CD8-positive, alpha-beta memory T cell (primary cell): Measurements from ENCODE around the gene CFAP53. TPM values are rescaled to one million over a fixed set of nuclear protein-coding genes. Genes with fewer than 3 reads are reported as not detected.

Experiments
- CTCF ChIA-PET: fragments of 350-600 bp; sonication (Branson Sonifier 250); formaldehyde crosslinking; loops from one replicate; lab custom pipeline; 2021; ENCODE audit warnings: antibody characterized with exemption; lab: Charles Lee
- POLR2A ChIA-PET: fragments of 350-600 bp; sonication (Branson Sonifier 250); formaldehyde crosslinking; loops from one replicate; lab custom pipeline; 2021; ENCODE audit warnings: antibody characterized with exemption; lab: Charles Lee
- DNase-seq, 5 donors: peaks; one replicate each; pipeline versions ENCODE4 v3.0.0 to v3.0.0-alpha.2; 2020 to 2022; ENCODE audit warnings: mixed read lengths in 1 of 5
- H3K27ac ChIP-seq: one replicate; pipeline ENCODE4 v1.7.0; 2013; ENCODE audit warnings: low read depth, mild to moderate bottlenecking, low read length, moderate library complexity
- H3K27me3 ChIP-seq: 2 replicates; pipeline ENCODE4 v1.7.0; 2013; ENCODE audit warnings: low read length, mild to moderate bottlenecking; ENCODE audit not compliant: insufficient read depth, poor library complexity, severe bottlenecking
- H3K36me3 ChIP-seq: 2 replicates; pipeline ENCODE4 v1.7.0; 2013; ENCODE audit warnings: mild to moderate bottlenecking, low read length, moderate library complexity; ENCODE audit not compliant: insufficient read depth
- H3K4me1 ChIP-seq: 2 replicates; pipeline ENCODE4 v1.7.0; 2013; ENCODE audit warnings: mild to moderate bottlenecking, low read length, moderate library complexity; ENCODE audit not compliant: insufficient read depth
- H3K4me3 ChIP-seq: 2 replicates; pipeline ENCODE4 v1.7.0; 2013; ENCODE audit warnings: mild to moderate bottlenecking, low read length
- H3K9me3 ChIP-seq: 2 replicates; pipeline ENCODE4 v1.7.0; 2013; ENCODE audit warnings: mild to moderate bottlenecking, low read length
- H3K27ac Mint-ChIP-seq, 8 donors: one replicate each; pipeline ENCODE4 v1.8.0; 2020 to 2021; ENCODE audit warnings: mixed read lengths in 8 of 8, mild to moderate bottlenecking in 6 of 8, inconsistent platforms in 3 of 8, moderate library complexity in 3 of 8
- H3K27me3 Mint-ChIP-seq, 2 donors: one replicate each; pipeline ENCODE4 v1.8.0; 2020 to 2021; ENCODE audit warnings: mixed read lengths in 2 of 2, mild to moderate bottlenecking in 1 of 2, moderate library complexity in 1 of 2
- H3K36me3 Mint-ChIP-seq, 3 donors: one replicate each; pipeline ENCODE4 v1.8.0; 2020 to 2021; ENCODE audit warnings: mixed read lengths in 3 of 3, inconsistent platforms in 1 of 3, mild to moderate bottlenecking in 1 of 3
- H3K4me1 Mint-ChIP-seq, 3 donors: one replicate each; pipeline ENCODE4 v1.8.0; 2020 to 2021; ENCODE audit warnings: mixed read lengths in 3 of 3, inconsistent platforms in 1 of 3, mild to moderate bottlenecking in 1 of 3
- H3K4me3 Mint-ChIP-seq, 7 donors: one replicate each; pipeline ENCODE4 v1.8.0; 2020 to 2021; ENCODE audit warnings: mixed read lengths in 7 of 7, mild to moderate bottlenecking in 6 of 7, moderate library complexity in 4 of 7, inconsistent platforms in 2 of 7
- H3K9me3 Mint-ChIP-seq, 5 donors: one replicate each; pipeline ENCODE4 v1.8.0; 2020 to 2022; ENCODE audit warnings: mixed read lengths in 5 of 5, mild to moderate bottlenecking in 3 of 5, moderate library complexity in 2 of 5, inconsistent platforms in 1 of 5
- polyA plus RNA-seq: library from polyadenylated mRNA; unstranded; fragments of 300-500 nt; fragmentation: Illumina TruSeq; gene quantifications from one replicate; pipeline ENCODE4 v1.2.3, GENCODE V29; 2021
- total RNA-seq, 2 experiments: library from RNA; stranded (reverse); gene quantifications; one replicate each; pipeline ENCODE4 v1.2.3, GENCODE V29; 2021

CFAP53 gene
- total and polyA plus RNA-seq, 3 experiments from 2014 or later = 0.49 to 0.53 TPM; not detected in 1

DNA sequence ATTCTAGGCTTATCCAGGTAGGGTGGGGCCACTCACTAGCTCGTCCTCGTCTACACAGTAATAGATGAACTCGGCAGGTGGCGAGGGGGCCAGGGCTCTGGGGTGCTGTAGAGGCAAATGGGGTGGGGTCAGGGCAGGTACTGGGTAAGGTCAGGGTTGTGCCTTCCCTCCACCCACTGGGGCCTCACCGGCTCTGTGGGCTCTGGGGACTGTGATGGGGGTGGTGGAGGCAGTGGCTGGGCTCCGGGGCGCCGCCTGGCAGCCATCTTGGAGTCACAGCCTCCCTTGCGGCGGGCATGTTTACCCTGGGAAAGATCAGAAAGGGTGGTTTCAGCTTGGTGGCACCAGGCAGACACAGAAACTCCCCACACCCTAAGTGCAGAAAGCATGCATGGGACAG lies 8.6 kb upstream of the CFAP53 start:
- H3K4me1 ChIP-seq = peaks cover 14% of the 10 kb centered on the region
- ChIA-PET CTCF (interaction anchor here (1.2 kb wide), 1 partner anchor 82 kb away, joined by 3 read pairs; no protein-coding TSS in a partner anchor), POLR2A (no interaction called here)
- Mint-ChIP-seq H3K4me3 (no peak overlapping the region), H3K9me3 (no peaks in the 10 kb centered on the region), H3K36me3 (peaks cover 8 to 84% (median 30%) of the 10 kb centered on the region in 3 donors), H3K27me3 (no peaks in the 10 kb centered on the region), H3K4me1 (peaks cover 13 to 17% (median 17%) of the 10 kb centered on the region in 3 donors), H3K27ac (peak overlapping the region in 1 of 8 donors; percentile 65)
- no peak overlapping the region for H3K27ac ChIP-seq
- no peaks in the 10 kb centered on the region for H3K27me3 ChIP-seq
- no peak overlapping the region for H3K4me3 ChIP-seq
- DNase-seq = no peak
- H3K36me3 ChIP-seq = peaks cover 59% of the 10 kb centered on the region
- H3K9me3 ChIP-seq = no peaks in the 10 kb centered on the region

DNA sequence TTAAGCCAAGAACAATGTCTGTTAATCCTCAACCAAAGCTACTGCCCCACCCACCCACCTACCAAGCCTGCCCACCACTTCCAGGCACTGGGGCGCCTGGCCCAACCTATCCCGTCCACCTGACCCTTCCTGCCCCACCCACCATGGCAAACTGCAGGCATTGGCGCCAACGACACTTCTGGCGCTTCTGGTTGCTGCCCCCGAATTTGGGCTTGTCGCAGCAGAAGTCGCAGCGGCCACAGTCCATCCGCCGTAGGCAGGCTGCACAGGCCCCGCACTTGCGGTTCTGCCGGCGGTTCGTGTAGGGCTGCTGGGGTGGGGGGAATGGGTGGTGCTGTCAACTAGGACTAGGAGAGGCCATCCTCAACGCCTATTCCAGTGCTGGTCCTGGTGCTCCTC lies 7.7 kb upstream of the CFAP53 start:
- no peaks in the 10 kb centered on the region for H3K9me3 ChIP-seq
- peaks cover 6% of the 10 kb centered on the region for H3K4me1 ChIP-seq
- H3K27me3 Mint-ChIP-seq = peaks cover 0 to 1% of the 10 kb centered on the region in 2 donors
- no peaks in the 10 kb centered on the region for H3K27me3 ChIP-seq
- H3K27ac ChIP-seq = no peak overlapping the region
- CTCF ChIA-PET = interaction anchor here (1.2 kb wide), 1 partner anchor 83 kb away, joined by 3 read pairs; no protein-coding TSS in a partner anchor
- peaks cover 59% of the 10 kb centered on the region for H3K36me3 ChIP-seq
- H3K4me1 Mint-ChIP-seq = peaks cover 6 to 11% (median 8%) of the 10 kb centered on the region in 3 donors
- no peaks in the 10 kb centered on the region for H3K9me3 Mint-ChIP-seq
- no peak overlapping the region for H3K4me3 ChIP-seq
- peaks cover 12 to 89% (median 33%) of the 10 kb centered on the region in 3 donors for H3K36me3 Mint-ChIP-seq
- POLR2A ChIA-PET = no interaction called here
- H3K27ac Mint-ChIP-seq = peak overlapping the region in 2 of 8 donors; percentile 3 to 72
- H3K4me3 Mint-ChIP-seq = no peak overlapping the region
- DNase-seq = no peak

DNA sequence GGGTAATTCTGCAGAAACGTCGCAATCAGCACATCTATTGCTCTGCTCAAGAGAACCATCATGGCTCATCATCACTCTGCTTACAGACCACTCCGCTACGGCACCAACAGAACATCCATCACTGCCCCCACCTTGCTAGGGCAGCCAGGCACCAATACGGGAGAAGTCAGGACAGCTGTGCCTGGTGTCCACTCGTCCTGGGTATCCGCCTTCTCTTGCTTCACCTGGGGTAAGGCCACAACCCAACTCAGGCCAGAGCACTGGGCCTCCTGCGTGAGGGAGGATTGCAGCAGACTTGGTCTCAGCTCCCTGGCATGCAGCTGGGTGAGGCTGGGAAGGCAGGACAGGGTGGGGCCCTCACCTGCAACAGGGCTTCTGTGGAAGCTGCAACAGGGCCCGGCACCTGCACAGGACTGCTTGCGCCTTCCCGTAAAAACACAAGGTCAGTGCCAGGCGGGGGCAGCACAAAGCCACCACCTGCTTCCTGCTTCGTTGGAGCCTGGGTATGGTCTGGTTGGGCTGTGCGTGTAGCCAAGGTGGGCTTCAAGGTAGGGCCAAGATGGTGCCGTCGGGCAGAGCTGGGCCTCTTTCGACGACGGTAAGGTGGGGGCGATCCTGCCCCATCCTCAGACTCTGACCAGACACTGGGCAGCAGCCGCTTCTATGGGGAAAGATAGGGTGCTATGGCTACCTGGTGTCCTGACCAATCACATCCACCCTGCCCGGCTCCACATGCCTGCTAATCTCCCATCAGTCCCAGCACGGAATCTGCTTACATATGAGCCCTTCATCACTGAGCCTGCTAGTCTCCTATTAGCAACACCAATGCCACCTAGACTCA lies 7.1 kb upstream of the CFAP53 start:
- CTCF ChIA-PET = interaction anchor here (1.1 to 1.2 kb wide), 3 partner anchors 8 to 84 kb away, joined by 3 read pairs; no protein-coding TSS in a partner anchor
- Histone ChIP-seq H3K4me1 (no peaks in the 10 kb centered on the region), H3K36me3 (peaks cover 59% of the 10 kb centered on the region), H3K9me3 (no peaks in the 10 kb centered on the region), H3K4me3 (no peak overlapping the region), H3K27me3 (no peaks in the 10 kb centered on the region), H3K27ac (no peak overlapping the region)
- Mint-ChIP-seq H3K27ac (peak overlapping the region in 2 of 8 donors; percentile 71 to 83), H3K4me3 (no peak overlapping the region), H3K9me3 (no peaks in the 10 kb centered on the region), H3K27me3 (peaks cover 0 to 1% of the 10 kb centered on the region in 2 donors), H3K4me1 (peaks cover 1 to 7% (median 5%) of the 10 kb centered on the region in 3 donors), H3K36me3 (peaks cover 13 to 86% (median 35%) of the 10 kb centered on the region in 3 donors)
- POLR2A ChIA-PET = no interaction called here
- DNase-seq = no peak

DNA sequence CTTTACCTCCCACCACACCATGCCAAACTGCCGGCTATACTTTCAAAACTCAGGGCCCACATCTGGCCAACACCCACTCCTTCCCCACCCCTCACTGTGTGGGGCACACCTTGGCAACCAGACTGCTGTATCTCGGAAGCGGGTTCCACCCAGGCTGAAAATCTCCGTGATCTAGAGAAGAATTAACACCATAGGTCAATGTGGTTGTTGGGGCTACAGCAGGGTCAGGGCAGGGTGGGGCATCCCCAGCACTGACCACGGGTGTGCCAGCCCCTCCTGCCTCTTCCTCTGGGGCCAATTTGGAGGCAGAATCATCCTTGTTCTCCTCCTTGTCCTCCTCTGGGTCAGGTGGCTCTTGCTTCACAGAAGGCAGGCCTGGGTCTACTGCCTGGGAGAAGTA lies 6.3 kb upstream of the CFAP53 start:
- Mint-ChIP-seq H3K27me3 (peaks cover 0 to 1% of the 10 kb centered on the region in 2 donors), H3K27ac (peak overlapping the region in 2 of 8 donors; percentile 32 to 43), H3K36me3 (peaks cover 13 to 81% (median 35%) of the 10 kb centered on the region in 3 donors), H3K9me3 (no peaks in the 10 kb centered on the region), H3K4me1 (peaks cover 3 to 10% (median 5%) of the 10 kb centered on the region in 3 donors), H3K4me3 (no peak overlapping the region)
- no peak for DNase-seq
- H3K36me3 ChIP-seq = peaks cover 59% of the 10 kb centered on the region
- POLR2A ChIA-PET = no interaction called here
- CTCF ChIA-PET = interaction anchor here (1.1 to 1.2 kb wide), 2 partner anchors 9 to 54 kb away, joined by 3 read pairs; no protein-coding TSS in a partner anchor
- no peak overlapping the region for H3K27ac ChIP-seq
- H3K27me3 ChIP-seq = no peaks in the 10 kb centered on the region
- H3K9me3 ChIP-seq = no peaks in the 10 kb centered on the region
- H3K4me1 ChIP-seq = peaks cover 5% of the 10 kb centered on the region
- no peak overlapping the region for H3K4me3 ChIP-seq

DNA sequence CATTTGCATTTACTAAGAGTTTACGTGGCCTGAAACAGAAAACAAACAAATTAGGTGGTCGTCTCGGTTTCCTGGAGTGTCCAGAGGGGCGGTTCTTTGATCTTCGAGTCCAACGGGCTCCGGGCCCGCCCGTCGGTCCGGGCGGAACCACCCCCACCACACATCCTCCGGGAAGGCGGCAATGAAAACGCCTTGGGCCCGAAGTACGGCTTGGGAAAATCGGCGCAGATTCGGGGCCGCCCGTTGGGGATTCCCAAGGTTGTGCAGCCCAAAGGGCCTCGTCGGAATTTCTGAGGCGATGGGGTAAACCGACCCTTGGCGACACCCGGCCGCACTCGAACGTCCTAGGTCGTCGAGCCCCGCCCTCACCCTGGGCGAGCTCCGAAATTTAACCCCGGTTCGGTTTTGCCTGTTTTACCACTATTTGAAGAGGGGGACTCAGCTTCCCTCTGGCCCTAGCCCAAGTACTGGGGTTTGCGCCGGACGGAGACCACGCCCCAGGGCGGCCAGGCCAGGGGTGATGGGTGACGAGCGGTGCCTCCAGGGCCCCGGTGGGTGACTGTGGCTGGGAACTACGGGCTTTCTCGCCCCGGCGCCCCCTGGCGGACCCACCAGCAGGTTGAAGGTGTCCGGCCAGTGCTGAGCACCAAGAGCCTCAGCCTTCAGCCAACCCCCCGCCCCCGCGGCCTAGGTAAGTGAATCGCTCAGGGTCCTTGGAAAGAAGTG lies 1.9 kb upstream of the CFAP53 start:
- Histone ChIP-seq H3K27me3 (no peaks in the 10 kb centered on the region), H3K4me3 (peak overlapping the region; percentile 44), H3K9me3 (no peaks in the 10 kb centered on the region), H3K4me1 (peaks cover 22% of the 10 kb centered on the region), H3K27ac (no peak overlapping the region), H3K36me3 (peaks cover 20% of the 10 kb centered on the region)
- peaks cover 0 to 1% of the 10 kb centered on the region in 2 donors for H3K27me3 Mint-ChIP-seq
- peaks cover 12 to 29% (median 24%) of the 10 kb centered on the region in 3 donors for H3K4me1 Mint-ChIP-seq
- H3K27ac Mint-ChIP-seq = peak overlapping the region in 5 of 8 donors; percentile 29 to 88 (median 64)
- no peaks in the 10 kb centered on the region for H3K9me3 Mint-ChIP-seq
- ChIA-PET CTCF (interaction anchor here (0.7 to 2.7 kb wide), 10 partner anchors 11 to 757 kb away, joined by 3 to 20 read pairs (median 4); partner anchors contain the start of gene MBD1), POLR2A (interaction anchor here (1.2 kb wide), 1 partner anchor 20 kb away, joined by 3 read pairs; no protein-coding TSS in a partner anchor)
- H3K4me3 Mint-ChIP-seq = peak overlapping the region; percentile 71 to 89 (median 80)
- DNase-seq = peak; percentile 66 to 83 (median 68)
- peaks cover 5 to 42% (median 11%) of the 10 kb centered on the region in 3 donors for H3K36me3 Mint-ChIP-seq

- Mint-ChIP-seq H3K4me3 (no peak overlapping the region), H3K4me1 (peaks cover 12 to 23% (median 23%) of the 10 kb centered on the region in 3 donors), H3K9me3 (no peaks in the 10 kb centered on the region), H3K27me3 (peaks cover 0 to 2% of the 10 kb centered on the region in 2 donors), H3K27ac (no peak overlapping the region), H3K36me3 (peaks cover 0 to 2% (median 0%) of the 10 kb centered on the region in 3 donors)
- no peak overlapping the region for H3K4me3 ChIP-seq
- peaks cover 22% of the 10 kb centered on the region for H3K4me1 ChIP-seq
- DNase-seq = no peak
- POLR2A ChIA-PET = no interaction called here
- no peak overlapping the region for H3K27ac ChIP-seq
- H3K36me3 ChIP-seq = no peaks in the 10 kb centered on the region
- no peaks in the 10 kb centered on the region for H3K9me3 ChIP-seq
- CTCF ChIA-PET = interaction anchor here (0.9 kb wide), 1 partner anchor 94 kb away, joined by 3 read pairs; no protein-coding TSS in a partner anchor
- H3K27me3 ChIP-seq = no peaks in the 10 kb centered on the region
Measured at GRCh38 chr18:50262977-50263376, 3.3 kb downstream of the CFAP53 start.

DNA sequence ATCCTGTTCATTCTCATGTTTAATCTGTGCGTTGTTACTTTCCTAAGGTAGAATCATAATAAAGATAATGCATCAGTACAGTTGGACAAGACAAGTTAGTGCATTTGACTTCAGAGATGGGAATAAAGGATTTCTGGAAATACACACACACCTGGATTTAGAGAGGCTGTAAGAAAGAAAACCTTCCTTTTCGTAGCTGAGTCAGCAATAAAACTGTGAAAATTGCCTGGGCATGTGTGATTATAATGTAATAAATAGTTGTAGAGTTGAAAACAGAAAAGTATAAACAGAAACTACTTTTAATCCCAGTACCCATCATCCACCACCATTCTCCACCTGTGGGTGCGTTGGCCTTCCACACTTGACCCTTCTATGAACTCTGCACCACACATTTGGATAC lies 15.4 kb downstream of the CFAP53 start:
- Mint-ChIP-seq H3K4me1 (no peaks in the 10 kb centered on the region), H3K27ac (no peak overlapping the region), H3K4me3 (no peak overlapping the region), H3K9me3 (no peaks in the 10 kb centered on the region), H3K36me3 (no peaks in the 10 kb centered on the region), H3K27me3 (peaks cover 2 to 5% of the 10 kb centered on the region in 2 donors)
- H3K27ac ChIP-seq = no peak overlapping the region
- H3K4me1 ChIP-seq = no peaks in the 10 kb centered on the region
- no peaks in the 10 kb centered on the region for H3K27me3 ChIP-seq
- H3K4me3 ChIP-seq = no peak overlapping the region
- ChIA-PET CTCF (no interaction called here), POLR2A (no interaction called here)
- no peaks in the 10 kb centered on the region for H3K36me3 ChIP-seq
- DNase-seq = no peak
- no peaks in the 10 kb centered on the region for H3K9me3 ChIP-seq
